ENCODE measurements around the gene DAPK1. TPM values are rescaled to one million over a fixed set of nuclear protein-coding genes. Genes with fewer than 3 reads are reported as not detected.

DAPK1 gene
- total RNA-seq, 1 donor from 2014 or later = 5.3 TPM

DNA sequence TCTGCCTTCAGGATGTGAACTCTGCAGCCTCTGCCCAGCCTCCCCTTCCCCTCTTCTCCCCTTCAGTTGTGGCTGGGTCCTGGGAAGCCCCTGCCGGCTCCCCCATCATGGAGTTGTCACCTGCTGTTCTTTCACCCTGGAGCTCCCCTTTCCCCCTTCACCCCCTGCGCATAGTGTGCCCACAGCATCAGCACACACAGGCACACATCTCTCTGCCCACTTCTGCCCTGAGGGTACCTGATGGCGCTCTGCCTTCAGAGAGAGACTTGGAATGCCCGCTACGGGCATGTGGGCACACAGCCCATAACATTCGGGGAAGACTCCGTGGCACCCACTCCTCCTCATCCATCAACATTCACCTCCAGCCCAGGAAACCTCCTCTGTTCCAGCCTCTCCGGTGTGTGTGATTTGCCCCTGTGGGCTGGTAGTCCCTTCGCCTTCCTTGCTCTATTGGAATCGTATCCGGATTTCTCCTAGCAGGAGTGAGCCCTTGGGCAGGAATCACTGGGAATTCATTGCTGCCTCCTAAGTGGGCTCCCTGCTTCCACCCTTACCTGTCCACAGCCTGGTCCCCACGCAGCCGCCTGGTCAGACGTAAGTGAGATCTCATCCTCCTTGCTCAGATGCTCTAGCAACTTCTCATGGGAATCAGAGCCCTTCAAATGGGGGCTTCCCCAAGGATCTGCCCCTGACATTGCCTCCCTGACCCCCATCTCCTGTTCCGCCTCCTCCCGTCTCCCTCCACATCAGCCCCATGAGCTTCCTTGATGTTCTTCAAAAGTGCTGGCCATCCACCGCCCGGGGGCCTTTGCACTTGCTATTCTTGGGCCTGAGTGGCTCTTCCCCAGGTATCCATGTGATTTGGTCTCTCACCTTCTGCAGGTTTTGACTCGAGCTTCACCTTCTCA, 166.7 kb downstream of the DAPK1 start:
- no peak for DNase-seq
- ATAC-seq (ENCODE audit: poor library complexity) = no peak

GRCh38 chr9:87665505-87665904, 167.8 kb downstream of the DAPK1 start:
- intact Hi-C loops (cut with DNase I) = loop anchor here (10.0 kb wide), 1 partner anchor 1251 kb away; no protein-coding TSS in a partner anchor
- no peak for DNase-seq
- no peak for ATAC-seq (ENCODE audit: poor library complexity)

More for the DNA sequence above, 166.7 kb downstream of the DAPK1 start:
- intact Hi-C loops (cut with DNase I) = loop anchor here (10.0 kb wide), 1 partner anchor 1250 kb away; no protein-coding TSS in a partner anchor

- intact Hi-C loops (cut with DNase I) = loop anchor here (10.0 kb wide), 1 partner anchor 1252 kb away; no protein-coding TSS in a partner anchor
- ATAC-seq (ENCODE audit: poor library complexity) = no peak
Measured at GRCh38 chr9:87667164-87667738, 169.6 kb downstream of the DAPK1 start.

GRCh38 chr9:87668222-87668621, 170.6 kb downstream of the DAPK1 start:
- no peak for DNase-seq
- intact Hi-C loops (cut with DNase I) = loop anchor here (10.0 kb wide), 1 partner anchor 1253 kb away; no protein-coding TSS in a partner anchor

More at GRCh38 chr9:87667164-87667738, 169.6 kb downstream of the DAPK1 start:
- no peak for DNase-seq

GRCh38 chr9:87668722-87669121, 171.1 kb downstream of the DAPK1 start:
- intact Hi-C loops (cut with DNase I) = loop anchor here (10.0 kb wide), 1 partner anchor 1254 kb away; no protein-coding TSS in a partner anchor
- ATAC-seq (ENCODE audit: poor library complexity) (no peak), DNase-seq (no peak)

More at GRCh38 chr9:87668222-87668621, 170.6 kb downstream of the DAPK1 start:
- no peak for ATAC-seq (ENCODE audit: poor library complexity)

DNA sequence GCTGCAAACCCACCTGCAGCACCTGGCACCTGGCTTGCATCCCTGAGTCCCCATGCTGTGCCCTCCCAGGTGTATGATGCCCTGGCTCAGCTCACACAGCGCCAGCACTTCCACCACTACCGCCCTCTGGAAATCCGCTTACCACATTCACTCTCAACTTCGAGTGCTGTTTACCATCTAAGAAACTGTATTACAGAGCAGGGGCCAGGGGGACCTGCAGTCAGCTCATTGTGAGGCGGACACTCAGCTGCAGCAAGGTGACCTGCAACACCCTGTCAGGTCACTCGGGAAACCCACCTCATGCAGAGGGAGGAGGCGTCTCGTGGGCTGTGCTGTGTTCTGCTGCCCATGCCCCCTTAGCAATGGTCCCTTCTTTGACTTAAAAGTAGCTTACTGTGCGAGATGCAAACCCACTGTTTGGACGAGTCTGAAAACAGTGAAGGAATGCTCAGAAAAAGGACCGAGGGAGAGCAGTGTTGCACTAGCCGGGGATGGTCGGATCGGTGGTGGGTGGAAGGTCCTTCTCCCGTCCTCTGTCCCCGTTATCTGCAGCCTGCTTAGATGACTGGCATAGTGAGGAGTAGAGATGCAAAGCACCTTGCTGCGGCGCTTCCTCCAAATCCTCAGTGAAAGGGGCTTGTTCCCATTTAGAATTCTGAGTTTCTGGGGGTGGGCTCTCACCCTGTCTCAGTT, 173.1 kb downstream of the DAPK1 start:
- ATAC-seq (ENCODE audit: poor library complexity) (no peak), DNase-seq (no peak)
- intact Hi-C loops (cut with DNase I) = no loop called here

DNA sequence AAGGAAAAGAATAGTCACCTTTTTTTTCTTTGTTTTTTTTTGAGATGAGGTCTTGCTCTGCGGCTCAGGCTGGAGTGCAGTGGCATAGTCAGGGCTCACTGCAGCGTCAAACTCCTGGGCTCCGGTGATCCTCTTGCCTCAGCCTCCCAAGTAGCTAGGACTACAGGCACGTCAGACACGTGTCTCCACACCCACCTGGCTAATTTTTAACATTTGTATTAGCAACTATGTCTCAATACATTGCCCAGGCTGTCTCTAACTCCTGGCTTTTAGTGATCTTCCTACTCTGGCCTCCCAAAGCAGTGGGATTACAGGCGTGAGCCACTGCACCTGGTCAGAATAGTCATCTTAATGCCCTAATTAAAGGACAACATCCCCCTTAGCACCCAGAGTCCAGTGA, 173.8 kb downstream of the DAPK1 start:
- no peak for ATAC-seq (ENCODE audit: poor library complexity)
- DNase-seq = no peak
- intact Hi-C loops (cut with DNase I) = no loop called here

- DNase-seq (no peak), ATAC-seq (ENCODE audit: poor library complexity) (no peak)
Measured at GRCh38 chr9:87671925-87672324, 174.3 kb downstream of the DAPK1 start.

DNA sequence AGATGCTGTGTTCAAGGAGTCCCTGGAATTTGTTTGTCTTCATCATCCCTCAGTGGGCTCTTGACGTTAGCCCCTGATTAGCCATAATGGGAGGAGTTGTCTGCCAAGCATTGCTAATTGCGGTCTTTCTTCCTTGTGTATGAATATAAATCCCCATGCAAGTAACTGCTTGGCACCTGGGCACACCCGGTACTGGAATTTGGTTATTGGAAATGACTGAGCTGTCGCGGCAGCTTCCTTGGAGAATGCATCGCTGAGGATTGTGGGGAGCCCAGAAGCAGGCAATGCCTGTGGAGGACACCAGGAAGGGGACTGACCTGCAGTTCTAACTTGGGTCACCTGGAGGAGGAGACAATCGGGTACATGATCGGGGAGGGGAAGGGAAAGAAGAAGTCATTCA, 174.9 kb downstream of the DAPK1 start:
- DNase-seq (no peak), ATAC-seq (ENCODE audit: poor library complexity) (no peak)
- intact Hi-C loops (cut with DNase I) = no loop called here

More at GRCh38 chr9:87671925-87672324, 174.3 kb downstream of the DAPK1 start:
- intact Hi-C loops (cut with DNase I) = no loop called here

- ATAC-seq (ENCODE audit: poor library complexity) = no peak
- no peak for DNase-seq
- intact Hi-C loops (cut with DNase I) = no loop called here
Measured at GRCh38 chr9:87673446-87674120, 175.9 kb downstream of the DAPK1 start.

DNA sequence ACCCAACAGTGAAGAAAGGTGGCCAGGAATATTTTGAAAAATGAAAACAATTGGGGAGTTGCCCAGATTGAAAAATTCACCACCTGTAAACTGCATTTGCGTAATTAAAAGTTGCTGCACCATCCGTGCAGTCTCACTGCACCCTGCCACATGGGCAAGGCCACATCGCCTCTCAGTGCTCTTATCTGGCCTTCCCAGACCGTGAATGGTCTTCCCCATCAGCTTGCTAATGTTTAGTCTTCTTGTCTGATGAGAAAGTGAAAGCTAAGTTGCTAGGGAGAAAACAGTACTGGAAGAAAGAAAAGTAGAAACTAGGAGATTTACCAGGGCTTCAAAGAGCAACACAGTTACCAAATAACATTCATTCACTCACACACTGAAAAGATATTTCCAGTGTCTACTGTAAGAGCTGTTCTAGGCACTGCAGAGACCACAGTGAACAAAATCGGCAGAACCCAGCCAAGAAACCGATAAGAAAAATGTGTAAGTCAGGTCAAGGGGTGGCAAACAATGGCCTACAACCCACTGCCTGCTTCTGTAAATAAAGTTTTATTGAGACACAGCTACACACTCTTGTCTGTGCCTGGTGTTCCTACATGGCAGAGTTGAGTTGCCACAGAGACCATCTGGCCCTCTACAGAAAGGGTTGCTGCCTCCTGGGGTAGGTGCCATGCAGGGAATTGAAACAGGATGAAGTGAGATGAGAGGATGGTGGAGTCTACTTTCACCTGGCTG, 177.1 kb downstream of the DAPK1 start:
- DNase-seq = no peak
- intact Hi-C loops (cut with DNase I) = no loop called here
- ATAC-seq (ENCODE audit: poor library complexity) = no peak

- intact Hi-C loops (cut with DNase I) = no loop called here
- ATAC-seq (ENCODE audit: poor library complexity) (no peak), DNase-seq (no peak)
Measured at GRCh38 chr9:87675906-87676515, 178.3 kb downstream of the DAPK1 start.

DNA sequence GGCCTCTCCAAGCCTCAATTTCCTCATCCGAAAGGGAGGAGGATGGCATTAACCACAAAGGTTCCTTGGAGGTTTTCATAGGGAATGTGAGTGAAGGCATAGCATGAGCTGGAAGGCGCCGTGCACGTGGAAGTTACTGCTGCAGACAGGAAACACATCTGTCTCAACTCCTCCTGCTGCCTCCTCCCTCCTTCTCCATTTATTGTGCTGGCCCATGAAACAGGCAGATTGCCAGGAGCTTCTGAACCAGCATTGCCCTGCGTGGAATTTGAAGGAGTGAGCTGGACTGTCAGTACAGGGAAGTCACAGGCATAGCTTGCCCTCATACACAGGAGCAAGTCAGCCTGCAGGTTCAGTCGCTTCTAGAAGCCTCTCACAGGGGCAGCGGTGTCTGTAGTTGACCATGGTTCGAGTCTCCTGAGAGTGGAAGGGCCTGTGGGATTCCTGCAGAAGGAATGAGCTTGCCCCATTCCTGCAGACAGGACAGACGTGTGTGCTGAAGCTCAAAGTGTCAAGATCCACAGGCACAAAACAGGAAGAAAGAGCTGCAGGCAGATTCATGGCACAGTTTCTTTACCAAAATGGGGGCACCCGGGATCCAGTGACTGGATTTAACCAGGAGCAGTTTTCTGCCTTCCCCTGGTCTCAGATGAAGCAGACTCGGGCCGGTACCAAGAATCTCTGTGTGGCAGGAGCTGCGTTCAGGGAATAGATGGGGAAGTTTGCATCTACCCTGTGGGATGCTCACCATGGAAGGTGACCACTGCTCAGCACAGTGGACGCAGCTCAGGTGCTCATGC, 179.5 kb downstream of the DAPK1 start:
- ATAC-seq (ENCODE audit: poor library complexity) = peak; percentile 85
- intact Hi-C loops (cut with DNase I) = no loop called here
- peak; percentile 63 for DNase-seq

DNA sequence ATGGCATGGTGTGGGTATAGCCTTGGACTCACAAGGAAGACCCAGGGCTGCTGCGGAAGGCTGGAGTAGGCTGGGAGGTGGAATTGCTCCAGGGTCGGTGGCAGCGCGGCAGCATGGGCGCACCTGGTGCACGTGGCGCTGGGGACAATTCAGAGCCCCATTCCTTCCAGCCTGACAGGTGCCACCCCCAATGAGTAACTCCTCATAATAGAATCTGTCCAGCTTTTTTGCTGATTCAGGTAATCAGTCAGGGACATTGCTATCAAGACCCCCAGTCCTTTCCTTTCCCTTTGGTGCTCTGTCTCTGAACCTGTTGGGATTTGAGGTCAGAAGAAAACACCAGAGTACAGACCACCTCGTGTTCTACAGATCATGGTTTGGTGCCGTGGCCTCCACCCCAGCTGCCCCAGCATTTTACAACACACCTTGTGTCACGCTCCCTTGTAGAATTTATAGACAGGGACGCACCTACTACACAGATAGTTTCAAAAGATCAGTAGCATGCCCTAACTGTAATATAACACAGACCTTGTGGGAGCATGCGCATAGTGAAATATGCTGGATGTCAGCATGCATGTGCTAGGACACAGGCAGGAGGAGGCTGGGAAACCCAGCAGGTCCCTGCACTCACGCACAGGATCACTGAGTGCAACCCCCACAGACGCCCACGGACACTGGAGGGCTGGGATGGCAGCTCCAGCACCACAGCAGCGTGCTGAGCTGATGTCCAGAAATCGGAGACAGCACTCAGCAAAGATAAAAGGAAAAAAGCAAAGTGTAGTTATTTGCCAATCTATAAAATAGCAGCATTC, 180.3 kb downstream of the DAPK1 start:
- intact Hi-C loops (cut with DNase I) = loop anchor here (2.0 kb wide), 1 partner anchor 135 kb away; no protein-coding TSS in a partner anchor
- no peak for DNase-seq
- no peak for ATAC-seq (ENCODE audit: poor library complexity)

DNA sequence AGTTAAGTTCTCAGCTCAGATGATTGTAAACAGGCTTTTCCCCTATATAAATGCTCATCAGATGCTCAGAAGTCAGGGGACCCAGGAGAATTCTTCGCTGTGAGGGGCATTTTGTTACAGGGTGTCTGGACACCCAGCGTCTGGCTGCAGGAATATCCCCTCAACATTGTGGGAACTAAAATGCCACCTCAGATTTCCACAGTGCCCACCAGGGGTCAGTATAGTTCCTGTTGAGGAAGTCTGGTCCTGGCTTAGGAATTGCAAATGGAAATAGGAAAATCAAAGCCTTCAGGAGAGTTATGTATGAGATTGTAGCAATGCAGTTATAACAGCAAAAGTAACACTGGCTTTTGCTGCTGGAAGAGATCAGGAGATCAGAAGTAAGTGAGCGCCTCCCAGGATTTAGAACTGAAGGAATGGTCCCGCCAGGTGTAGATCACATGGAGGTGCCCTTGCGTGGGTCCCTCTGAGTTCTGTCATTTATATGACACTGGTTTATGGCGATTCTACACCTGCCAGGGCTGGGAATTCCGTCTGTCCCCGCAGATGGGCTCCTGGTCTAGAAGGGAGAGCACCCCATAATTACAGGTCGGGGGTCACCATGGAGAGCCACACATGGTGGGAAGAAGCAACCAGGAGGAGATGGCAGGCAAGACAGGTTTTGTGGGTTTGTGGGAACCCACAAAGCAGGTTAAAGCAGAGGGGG, 181.1 kb downstream of the DAPK1 start:
- intact Hi-C loops (cut with DNase I) = loop anchor here (2.0 kb wide), 1 partner anchor 134 kb away; no protein-coding TSS in a partner anchor
- DNase-seq = no peak
- peak; percentile 55 for ATAC-seq (ENCODE audit: poor library complexity)

All from Right ventricle myocardium superior (tissue), 1 donor.